ENCODE results near the gene CLPTM1L.
"Not testable (repeated sequence)": the region's sequence is repeated elsewhere in the genome, so short reads cannot be mapped to it uniquely, and the experiment has no call there.

The CLPTM1L gene

GRCh38 chr5:1367149-1367548, 22.2 kb upstream of the CLPTM1L start:
- TF ChIP-seq CTCF (IDR thresholded peaks at IDR 0.05; ENCODE audit: borderline replicate concordance, insufficient read depth, low read depth, low read length) = no peak
- H3K4me3 ChIP-seq (ENCODE audit: low read depth, low read length) = no peak overlapping the region

- no peak overlapping the region for H3K4me3 ChIP-seq (ENCODE audit: low read depth, low read length)
- TF ChIP-seq CTCF (IDR thresholded peaks at IDR 0.05; ENCODE audit: borderline replicate concordance, insufficient read depth, low read depth, low read length) = no peak
These were observed 21.6 kb upstream of the CLPTM1L start for GRCh38 chr5:1366514-1366913.

GRCh38 chr5:1364211-1364610, 19.3 kb upstream of the CLPTM1L start:
- TF ChIP-seq CTCF (IDR thresholded peaks at IDR 0.05; ENCODE audit: borderline replicate concordance, insufficient read depth, low read depth, low read length) = no peak
- H3K4me3 ChIP-seq (ENCODE audit: low read depth, low read length) = no peak overlapping the region

- TF ChIP-seq CTCF (IDR thresholded peaks at IDR 0.05; ENCODE audit: borderline replicate concordance, insufficient read depth, low read depth, low read length) = no peak
- no peak overlapping the region for H3K4me3 ChIP-seq (ENCODE audit: low read depth, low read length)
These were observed 18.7 kb upstream of the CLPTM1L start for GRCh38 chr5:1363581-1363980.

GRCh38 chr5:1363160-1363559, 18.3 kb upstream of the CLPTM1L start:
- no peak overlapping the region for H3K4me3 ChIP-seq (ENCODE audit: low read depth, low read length)
- TF ChIP-seq CTCF (IDR thresholded peaks at IDR 0.05; ENCODE audit: borderline replicate concordance, insufficient read depth, low read depth, low read length) = 0 out of 2 replicates have a peak, but pooled peaks have one; percentile 4

- H3K4me3 ChIP-seq (ENCODE audit: low read depth, low read length) = no peak overlapping the region
- TF ChIP-seq CTCF (IDR thresholded peaks at IDR 0.05; ENCODE audit: borderline replicate concordance, insufficient read depth, low read depth, low read length) = no peak
These were observed 17.5 kb upstream of the CLPTM1L start for GRCh38 chr5:1362242-1363015.

- no peak for TF ChIP-seq CTCF (IDR thresholded peaks at IDR 0.05; ENCODE audit: borderline replicate concordance, insufficient read depth, low read depth, low read length)
- no peak overlapping the region for H3K4me3 ChIP-seq (ENCODE audit: low read depth, low read length)
These were observed 16.0 kb upstream of the CLPTM1L start for GRCh38 chr5:1360861-1361260.

GRCh38 chr5:1360367-1360766, 15.5 kb upstream of the CLPTM1L start:
- H3K4me3 ChIP-seq (ENCODE audit: low read depth, low read length) = not testable (repeated sequence)
